H4 (cell line): ENCODE results near the gene CDK8. TPM values are rescaled to one million over a fixed set of nuclear protein-coding genes. Genes with fewer than 3 reads are reported as not detected.
"Not testable (repeated sequence)": the region's sequence is repeated elsewhere in the genome, so short reads cannot be mapped to it uniquely, and the experiment has no call there.

Experiments
- DNase-seq: peaks from one replicate; pipeline ENCODE4 v3.0.0-alpha.2; 2015; ENCODE audit warnings: low spot score
- total RNA-seq: library from RNA; depleted of rRNA; stranded (reverse); fragments of >200 nt; shearing (Covaris generic); gene quantifications from 2 replicates; pipeline ENCODE4 v1.2.3, GENCODE V29; 2014; rRNA removed

The CDK8 gene
- 11.0 and 14.7 TPM in 2 replicates for total RNA-seq

GRCh38 chr13:26253787-26254582 is at the start of gene CDK8:
Gene CDK8 (plus strand): TSS chr13:26254129. CDS start chr13:26254642, 513 bp downstream.
- peak; percentile 78 for DNase-seq

GRCh38 chr13:26208287-26208686 is 45.6 kb upstream of the CDK8 start:
- no peak for DNase-seq

- no peak for DNase-seq
Measured at GRCh38 chr13:26213345-26213744, 40.6 kb upstream of the CDK8 start.

- DNase-seq = no peak
Measured at GRCh38 chr13:26213982-26214381, 39.9 kb upstream of the CDK8 start.

GRCh38 chr13:26216042-26216441 is 37.9 kb upstream of the CDK8 start:
- DNase-seq = no peak

- DNase-seq = no peak
Measured at GRCh38 chr13:26219726-26220125, 34.2 kb upstream of the CDK8 start.

- no peak for DNase-seq
Measured at GRCh38 chr13:26220575-26220974, 33.4 kb upstream of the CDK8 start.

- no peak for DNase-seq
Measured at GRCh38 chr13:26221399-26221720, 32.6 kb upstream of the CDK8 start.

- DNase-seq = peak; percentile 95
Measured at GRCh38 chr13:26221721-26222519, 32.0 kb upstream of the CDK8 start, which contains the start of gene RNF6. Gene RNF6 (minus strand): TSS chr13:26222314. CDS start chr13:26219649, 2,665 bp downstream.

- no peak for DNase-seq
Measured at GRCh38 chr13:26222520-26223046, 31.3 kb upstream of the CDK8 start.

GRCh38 chr13:26225896-26226617 is 27.9 kb upstream of the CDK8 start:
- DNase-seq = no peak

GRCh38 chr13:26227166-26227971 is 26.6 kb upstream of the CDK8 start:
- no peak for DNase-seq

- DNase-seq = no peak
Measured at GRCh38 chr13:26228096-26228495, 25.8 kb upstream of the CDK8 start.

- no peak for DNase-seq
Measured at GRCh38 chr13:26229080-26229615, 24.8 kb upstream of the CDK8 start.

GRCh38 chr13:26230703-26231102 is 23.2 kb upstream of the CDK8 start:
- DNase-seq = no peak

- DNase-seq = no peak
Measured at GRCh38 chr13:26236296-26236695, 17.6 kb upstream of the CDK8 start.

- DNase-seq = peak; percentile 40
Measured at GRCh38 chr13:26246154-26246553, 7.8 kb upstream of the CDK8 start.

GRCh38 chr13:26247011-26247410 is 6.9 kb upstream of the CDK8 start:
- DNase-seq = no peak

GRCh38 chr13:26247608-26248007 is 6.3 kb upstream of the CDK8 start:
- DNase-seq = no peak

GRCh38 chr13:26249551-26249950 is 4.4 kb upstream of the CDK8 start:
- no peak for DNase-seq

- not testable (repeated sequence) for DNase-seq
Measured at GRCh38 chr13:26252006-26252405, 1.9 kb upstream of the CDK8 start.
